ENCODE results near the gene RALB.
A peak's percentile ranks its signal among the peaks of the same experiment; 100 is the strongest.
"Not testable (repeated sequence)": the region's sequence is repeated elsewhere in the genome, so short reads cannot be mapped to it uniquely, and the experiment has no call there.

RALB gene

GRCh38 chr2:120293096-120294007, 40.7 kb downstream of the RALB start:
- no peak for DNase-seq (ENCODE audit: low read depth)

GRCh38 chr2:120294008-120294340, 41.3 kb downstream of the RALB start:
- DNase-seq (ENCODE audit: low read depth) = no peak

GRCh38 chr2:120298173-120298835, 45.7 kb downstream of the RALB start:
- DNase-seq (ENCODE audit: low read depth) = peak; percentile 24

GRCh38 chr2:120299004-120299403, 46.4 kb downstream of the RALB start:
- DNase-seq (ENCODE audit: low read depth) = no peak

- peak; percentile 17 for DNase-seq (ENCODE audit: low read depth)
Observed at GRCh38 chr2:120299561-120299960, 46.9 kb downstream of the RALB start.

- DNase-seq (ENCODE audit: low read depth) = no peak
Observed at GRCh38 chr2:120300385-120300784, 47.7 kb downstream of the RALB start.

- DNase-seq (ENCODE audit: low read depth) = no peak
Observed at GRCh38 chr2:120301284-120301683, 48.6 kb downstream of the RALB start.

- DNase-seq (ENCODE audit: low read depth) = no peak
Observed at GRCh38 chr2:120302301-120302700, 49.6 kb downstream of the RALB start.

GRCh38 chr2:120303177-120303576, 50.5 kb downstream of the RALB start:
- no peak for DNase-seq (ENCODE audit: low read depth)

- no peak for DNase-seq (ENCODE audit: low read depth)
Observed at GRCh38 chr2:120305296-120305695, 52.6 kb downstream of the RALB start.

GRCh38 chr2:120305937-120306490, 53.4 kb downstream of the RALB start:
- no peak for DNase-seq (ENCODE audit: low read depth)

GRCh38 chr2:120307482-120307881, 54.8 kb downstream of the RALB start:
- DNase-seq (ENCODE audit: low read depth) = no peak

- no peak for DNase-seq (ENCODE audit: low read depth)
Observed at GRCh38 chr2:120308038-120308910, 55.6 kb downstream of the RALB start.

- DNase-seq (ENCODE audit: low read depth) = no peak
Observed at GRCh38 chr2:120310136-120310535, 57.5 kb downstream of the RALB start.

- not testable (repeated sequence) for DNase-seq (ENCODE audit: low read depth)
Observed at GRCh38 chr2:120310841-120311240, 58.2 kb downstream of the RALB start.

GRCh38 chr2:120312076-120312475, 59.4 kb downstream of the RALB start:
- DNase-seq (ENCODE audit: low read depth) = no peak

- peak; percentile 40 for DNase-seq (ENCODE audit: low read depth)
Observed at GRCh38 chr2:120312860-120313694, 60.4 kb downstream of the RALB start.

GRCh38 chr2:120313695-120314615, 61.3 kb downstream of the RALB start:
- DNase-seq (ENCODE audit: low read depth) = no peak

- DNase-seq (ENCODE audit: low read depth) = no peak
Observed at GRCh38 chr2:120314690-120315366, 62.2 kb downstream of the RALB start.

All from non-pigmented ciliary epithelial cell (primary cell).